NCI-H187 (cell line): ENCODE data around the gene ME3.
"Not testable (repeated sequence)": the region's sequence is repeated elsewhere in the genome, so short reads cannot be mapped to it uniquely, and the experiment has no call there.

Experiments
- DNase-seq, 2 experiments: peaks; one replicate each; lab custom pipeline; 2025; lab: John Stamatoyannopoulos, UW

ME3 gene

GRCh38 chr11:86587264-86588193 is 84.9 kb downstream of the ME3 start:
- DNase-seq, result no peak

GRCh38 chr11:86586307-86586706 is 86.1 kb downstream of the ME3 start:
- no peak for DNase-seq

- DNase-seq, result no peak
Observed at GRCh38 chr11:86582898-86583297, 89.5 kb downstream of the ME3 start.

GRCh38 chr11:86580535-86580934 is 91.9 kb downstream of the ME3 start:
- no peak for DNase-seq

- DNase-seq, result no peak
Observed at GRCh38 chr11:86579406-86579731, 93.0 kb downstream of the ME3 start.

- no peak for DNase-seq
Observed at GRCh38 chr11:86578727-86579405, 93.5 kb downstream of the ME3 start.

- DNase-seq, result no peak
Observed at GRCh38 chr11:86577644-86578636, 94.5 kb downstream of the ME3 start.

- DNase-seq, result no peak
Observed at GRCh38 chr11:86576946-86577624, 95.3 kb downstream of the ME3 start.

- no peak for DNase-seq
Observed at GRCh38 chr11:86575927-86576326, 96.5 kb downstream of the ME3 start.

GRCh38 chr11:86575208-86575855 is 97.1 kb downstream of the ME3 start:
- DNase-seq, result no peak

- no peak for DNase-seq
Observed at GRCh38 chr11:86574493-86575207, 97.8 kb downstream of the ME3 start.

GRCh38 chr11:86571273-86571948 is 101.0 kb downstream of the ME3 start:
- no peak for DNase-seq

GRCh38 chr11:86570451-86570850 is 102.0 kb downstream of the ME3 start:
- DNase-seq, result no peak

GRCh38 chr11:86570020-86570419 is 102.4 kb downstream of the ME3 start:
- no peak for DNase-seq

- no peak for DNase-seq
Observed at GRCh38 chr11:86569109-86569508, 103.3 kb downstream of the ME3 start.

GRCh38 chr11:86565801-86566312 is 106.6 kb downstream of the ME3 start:
- no peak for DNase-seq

GRCh38 chr11:86565388-86565787 is 107.0 kb downstream of the ME3 start:
- no peak for DNase-seq

GRCh38 chr11:86562842-86563241 is 109.6 kb downstream of the ME3 start:
- not testable (repeated sequence) for DNase-seq

GRCh38 chr11:86559311-86559945 is 113.0 kb downstream of the ME3 start:
- no peak for DNase-seq
